Lower leg skin (tissue), 3 donors: ENCODE results near the gene MAP2K6.

Experiments used
- CTCF ChIP-seq, 3 donors: fragments of 450-650 bp; IDR thresholded peaks; one replicate each; pipeline ENCODE4 v1.5.1; 2016; ENCODE audit warnings: antibody characterized with exemption in 3 of 3, mild to moderate bottlenecking in 3 of 3, moderate library complexity in 2 of 3
- POLR2A ChIP-seq, 2 donors: fragments of 450-650 bp; IDR thresholded peaks; one replicate each; pipeline ENCODE4 v1.6.1; 2016 to 2017; ENCODE audit warnings: antibody characterized with exemption in 2 of 2, mild to moderate bottlenecking in 1 of 2, moderate library complexity in 1 of 2

DNA sequence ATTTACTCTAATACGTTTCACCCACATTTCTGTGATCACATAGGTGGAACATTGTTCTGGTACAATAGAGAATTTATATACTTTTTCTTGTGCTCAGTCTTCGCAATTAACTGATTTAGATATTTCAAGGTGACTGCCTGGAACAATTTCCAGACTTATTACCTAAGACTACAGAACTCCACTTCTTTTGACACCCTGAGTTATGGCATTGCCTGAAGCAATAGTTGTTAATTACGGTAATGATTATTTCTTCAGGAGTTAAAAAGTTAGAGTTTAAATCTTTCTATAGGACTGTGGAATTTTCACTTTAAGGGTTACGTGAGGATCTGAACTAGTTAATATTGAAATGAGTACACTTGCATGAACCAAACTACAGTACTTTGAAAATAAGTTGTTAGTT, 74.8 kb downstream of the MAP2K6 start:
- TF ChIP-seq CTCF (IDR thresholded peaks at IDR 0.05) (no peak), POLR2A (IDR thresholded peaks at IDR 0.05) (no peak)
